IPS-NIHi11 (cell line): ENCODE data around the gene ITGB3.
A peak's percentile ranks its signal among the peaks of the same experiment; 100 is the strongest.
"Not testable (repeated sequence)": the region's sequence is repeated elsewhere in the genome, so short reads cannot be mapped to it uniquely, and the experiment has no call there.

ENCODE experiments used
- DNase-seq: peaks from one replicate; pipeline ENCODE4 v3.0.0; 2012; ENCODE audit warnings: mixed read lengths, low spot score

ITGB3 gene

GRCh38 chr17:47244697-47245096 is 8.9 kb upstream of the ITGB3 start:
- DNase-seq, result no peak

DNA sequence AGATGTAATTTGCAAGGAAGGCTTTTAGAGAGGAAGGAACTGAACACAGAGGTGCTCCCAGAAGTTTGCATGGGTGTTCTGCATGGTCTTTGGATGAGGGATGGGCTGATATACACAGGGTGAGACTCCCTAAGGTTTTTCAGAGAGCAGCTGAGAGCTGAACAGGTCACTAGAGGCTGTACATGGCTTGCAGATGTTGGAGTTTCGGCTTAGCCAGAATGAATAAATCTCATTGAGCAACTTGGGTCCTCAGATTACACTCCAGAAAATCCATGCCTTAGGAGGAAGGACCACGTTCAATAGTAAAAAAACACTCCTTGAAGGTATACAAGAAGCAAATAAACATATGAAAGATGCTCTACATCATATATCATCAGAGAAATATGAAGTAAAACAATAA is 7.5 kb upstream of the ITGB3 start:
- no peak for DNase-seq

GRCh38 chr17:47250855-47251254 is 2.8 kb upstream of the ITGB3 start:
- no peak for DNase-seq

GRCh38 chr17:47251421-47251940 is 2.1 kb upstream of the ITGB3 start:
- no peak for DNase-seq

- DNase-seq, result no peak
These were observed 1.4 kb upstream of the ITGB3 start for GRCh38 chr17:47252209-47252608.

GRCh38 chr17:47252766-47253512 is 688 bp upstream of the ITGB3 start:
- DNase-seq, result no peak

DNA sequence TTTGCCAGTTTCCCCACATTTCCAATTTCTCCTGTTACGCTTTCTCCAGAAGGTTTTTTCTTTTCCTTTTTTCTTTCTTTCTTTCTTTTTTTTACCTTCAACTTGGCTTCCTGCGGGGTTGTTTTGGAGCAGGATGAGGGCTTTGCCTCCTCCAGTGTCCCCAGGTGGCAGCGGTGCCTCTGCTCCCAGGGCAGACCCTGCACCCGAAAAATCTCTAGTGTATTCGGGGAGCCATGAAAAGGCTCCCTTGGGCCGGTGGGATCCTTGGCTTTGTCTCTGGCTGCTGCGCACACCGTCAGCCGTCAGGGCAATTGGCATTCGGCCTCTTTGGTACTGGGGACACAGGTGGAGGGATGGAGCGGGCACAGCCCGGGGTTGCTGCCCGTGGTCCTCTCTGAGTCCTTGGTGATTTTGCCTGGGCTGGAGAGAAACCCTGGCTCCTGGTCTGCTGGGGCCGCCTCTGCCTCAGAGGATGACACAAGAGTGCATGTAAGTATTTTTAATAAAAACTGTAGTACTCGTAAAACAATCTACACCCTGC is 846 bp downstream of the ITGB3 start:
- no peak for DNase-seq

DNA sequence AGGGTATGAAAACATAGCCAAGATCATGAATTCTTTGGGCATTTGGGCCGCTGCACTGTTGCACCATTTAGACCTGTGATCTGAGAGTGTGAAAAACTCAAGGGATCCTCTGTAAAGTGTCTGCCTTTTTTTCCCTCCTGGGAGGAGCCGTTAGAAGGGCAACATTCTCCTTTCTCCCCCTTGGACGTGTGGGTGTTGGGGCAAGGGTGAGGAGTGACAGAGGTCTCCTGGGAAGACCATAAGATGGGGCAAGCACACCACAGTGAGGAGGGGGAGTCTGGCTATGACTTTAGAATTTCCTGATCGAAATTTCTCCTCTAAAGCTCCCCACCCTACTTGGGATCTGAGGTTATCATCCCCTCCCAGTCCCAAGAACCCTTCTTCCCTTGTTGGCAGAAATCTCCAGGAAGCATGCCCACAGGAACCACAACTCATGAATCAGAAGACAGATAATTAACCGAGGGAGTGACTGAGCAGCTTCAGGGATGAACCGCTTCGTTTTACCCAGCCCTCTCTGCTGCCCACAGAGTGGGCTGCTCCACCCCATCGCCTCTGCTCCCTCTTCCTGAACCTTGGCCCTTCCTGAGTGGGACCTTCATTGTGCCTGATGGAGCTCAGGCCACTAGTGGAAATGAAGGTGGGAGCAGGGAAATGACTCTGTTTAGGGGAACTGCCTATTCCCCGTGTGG is 4.2 kb downstream of the ITGB3 start:
- DNase-seq, result no peak

DNA sequence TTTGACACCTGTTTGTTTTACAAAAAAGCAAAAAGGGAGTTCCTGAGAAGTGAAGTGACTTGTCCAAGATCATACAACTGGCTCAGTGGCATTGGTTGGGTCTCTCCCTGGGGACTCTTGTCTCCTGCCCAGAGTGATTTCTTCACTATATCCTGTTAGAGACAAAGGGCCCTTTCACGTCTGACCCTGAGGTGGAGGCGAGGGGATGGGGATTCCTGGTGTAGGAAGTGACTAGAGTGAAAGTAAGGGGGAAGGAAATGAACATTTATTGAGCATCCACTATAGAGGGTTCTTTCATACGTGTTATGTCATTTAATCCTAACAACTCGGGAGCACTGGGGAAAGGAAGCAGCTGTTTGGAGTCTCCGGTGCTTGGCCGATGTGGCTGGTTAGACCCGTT is 9.0 kb downstream of the ITGB3 start:
- DNase-seq, result no peak

GRCh38 chr17:47264166-47264565 is 10.5 kb downstream of the ITGB3 start:
- no peak for DNase-seq

GRCh38 chr17:47265983-47266541 is 12.4 kb downstream of the ITGB3 start:
- DNase-seq, result no peak

DNA sequence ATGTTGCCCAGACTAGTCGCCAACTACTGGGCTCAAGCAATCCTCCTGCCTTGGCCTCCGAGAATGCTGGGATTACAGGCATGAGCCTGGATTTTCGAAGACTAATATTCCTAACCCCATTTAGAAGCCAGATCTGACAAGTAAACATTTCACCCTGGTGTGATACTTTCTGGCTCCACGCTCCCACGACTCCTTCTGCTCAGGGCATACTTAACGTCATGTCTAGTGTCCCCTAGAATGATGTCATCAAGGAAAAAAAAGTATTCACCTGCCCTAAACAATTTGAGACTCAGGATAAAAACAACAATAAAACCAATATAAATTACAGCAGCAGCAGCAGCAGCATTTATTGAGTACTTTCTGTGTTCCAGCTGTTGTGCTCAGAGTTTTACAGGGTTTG is 13.2 kb downstream of the ITGB3 start:
- no peak for DNase-seq

- no peak for DNase-seq
These were observed 13.8 kb downstream of the ITGB3 start for GRCh38 chr17:47267354-47267828.

GRCh38 chr17:47268964-47269363 is 15.3 kb downstream of the ITGB3 start:
- DNase-seq, result not testable (repeated sequence)

DNA sequence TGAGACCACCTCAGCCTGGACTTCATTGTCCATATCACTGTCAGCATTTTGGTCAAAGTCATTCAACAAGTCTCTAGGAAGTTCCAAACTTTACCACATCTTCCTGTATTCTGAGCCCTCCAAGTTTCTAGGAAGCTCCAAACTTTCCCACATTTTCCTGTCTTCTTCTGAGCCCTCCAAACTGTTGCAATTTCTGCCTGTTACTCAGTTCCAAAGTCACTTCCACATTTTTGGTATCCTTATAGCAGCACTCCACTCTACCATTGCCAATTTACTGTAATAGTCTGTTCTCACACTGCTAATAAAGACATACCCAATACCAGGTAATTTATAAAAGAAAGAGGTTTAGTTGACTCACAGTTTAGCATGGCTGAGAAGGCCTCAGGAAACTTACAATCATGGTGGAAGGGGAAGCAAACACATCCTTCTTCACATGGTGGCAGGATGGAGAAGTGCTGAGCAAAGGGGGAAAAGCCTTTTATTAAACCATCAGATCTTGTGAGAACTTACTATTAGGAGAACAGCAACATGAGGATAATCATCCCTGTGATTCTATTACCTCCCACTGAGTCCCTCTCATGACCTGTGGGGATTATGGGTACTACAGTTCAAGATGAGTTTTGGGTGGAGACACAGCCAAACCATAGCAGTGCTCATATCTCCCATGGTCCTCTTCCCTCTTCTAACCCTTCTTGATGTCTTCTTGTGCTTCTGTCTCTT is 16.1 kb downstream of the ITGB3 start:
- not testable (repeated sequence) for DNase-seq

DNA sequence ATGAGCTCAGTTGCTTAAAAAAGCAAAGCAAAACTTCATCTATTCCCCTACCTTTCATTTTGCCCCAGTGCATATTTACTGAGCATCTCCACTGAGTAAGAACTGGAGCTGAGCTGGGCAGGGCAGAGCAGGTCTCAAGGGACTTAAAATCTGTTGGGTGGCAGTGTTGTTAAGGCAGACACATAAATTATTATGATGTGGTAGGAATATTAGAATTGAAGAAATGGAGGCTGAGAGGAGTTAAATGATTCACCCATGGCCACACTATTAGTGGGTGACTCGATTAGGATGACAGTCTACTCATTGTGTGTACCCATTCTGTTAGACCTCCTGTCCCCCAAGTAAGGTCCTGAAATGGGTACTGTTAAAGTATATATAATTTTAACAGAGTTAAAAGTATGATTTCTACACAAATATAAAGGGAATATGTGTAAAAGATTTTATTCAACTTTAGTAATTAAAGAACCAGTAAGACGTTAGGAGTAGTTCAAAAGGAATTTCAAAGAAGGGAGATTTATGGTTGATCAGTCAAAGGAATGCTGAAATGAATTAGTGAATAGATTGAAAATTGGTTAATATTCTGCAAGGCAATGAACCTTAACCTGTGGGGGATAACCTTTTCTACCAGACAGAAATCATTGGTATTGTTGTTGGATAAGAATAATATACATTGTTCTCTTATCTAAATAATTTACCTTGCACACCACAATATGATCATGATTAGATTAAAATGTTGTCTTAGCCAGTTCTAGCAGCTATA is 17.5 kb downstream of the ITGB3 start:
- no peak for DNase-seq

- no peak for DNase-seq
These were observed 18.9 kb downstream of the ITGB3 start for GRCh38 chr17:47272491-47272890.

GRCh38 chr17:47273245-47273644 is 19.6 kb downstream of the ITGB3 start:
- DNase-seq, result no peak

DNA sequence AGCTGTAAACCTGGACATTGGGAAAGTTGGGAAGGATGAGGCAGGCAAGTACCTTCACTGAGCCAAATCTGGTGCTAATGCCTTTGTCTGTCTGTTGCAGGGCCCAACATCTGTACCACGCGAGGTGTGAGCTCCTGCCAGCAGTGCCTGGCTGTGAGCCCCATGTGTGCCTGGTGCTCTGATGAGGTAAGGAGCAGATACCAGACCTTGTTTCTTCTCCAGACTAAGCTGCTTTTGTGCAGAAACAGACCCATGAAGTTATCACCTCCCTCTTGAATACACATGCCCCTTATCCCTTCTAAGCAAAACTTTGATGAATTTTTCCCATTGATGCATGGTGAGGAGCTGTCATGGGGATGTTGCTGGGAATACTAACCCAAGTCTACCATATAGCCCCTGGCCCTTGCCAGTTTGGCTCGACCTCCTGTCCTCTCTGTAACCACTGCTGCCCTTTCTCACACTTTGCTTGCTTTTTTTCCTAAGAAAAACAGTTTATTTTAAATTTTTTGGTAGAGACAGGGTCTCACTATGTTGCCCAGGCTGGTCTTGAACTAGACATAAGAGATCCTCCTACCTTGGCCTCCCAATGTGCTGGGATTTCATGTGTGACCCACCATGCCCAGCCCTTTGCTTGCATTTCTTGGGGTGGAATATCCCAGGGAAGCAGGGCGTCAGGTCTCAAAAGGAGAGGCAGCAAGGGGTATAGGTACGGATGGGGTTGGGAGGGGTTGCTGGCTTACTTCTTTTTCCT is 20.9 kb downstream of the ITGB3 start:
- DNase-seq, result no peak

GRCh38 chr17:47275245-47275984 is 21.8 kb downstream of the ITGB3 start:
- DNase-seq, result peak; percentile 86
